ENCODE measurements around the gene VOPP1. TPM values are rescaled to one million over a fixed set of nuclear protein-coding genes. Genes with fewer than 3 reads are reported as not detected.

The VOPP1 gene
- total RNA-seq, 1 experiment from 2014 or later, result 63.9 TPM

- TF ChIP-seq ERG (CRISPR knock-in tag; IDR thresholded peaks at IDR 0.05), result no peak
- no peak for TF ChIP-seq NR2C2 (CRISPR knock-in tag; IDR thresholded peaks at IDR 0.05)
- TF ChIP-seq ATF3 (CRISPR knock-in tag; conservative IDR thresholded peaks at IDR 0.05), result no peak
- TF ChIP-seq PREB (CRISPR knock-in tag; IDR thresholded peaks at IDR 0.05; ENCODE audit: borderline replicate concordance), result no peak
- no peak for TF ChIP-seq CREB1 (CRISPR knock-in tag; IDR thresholded peaks at IDR 0.05)
Measured at GRCh38 chr7:55452971-55453370, 119.3 kb downstream of the VOPP1 start (continued).

GRCh38 chr7:55449992-55450535 is 122.2 kb downstream of the VOPP1 start:
- DNase-seq (ENCODE audit: low spot score) (no peak), ATAC-seq (no peak)
- Mint-ChIP-seq H3K27ac (no peak overlapping the region), H3K4me1 (no peaks in the 10 kb centered on the region), H3K36me3 (no peaks in the 10 kb centered on the region), H3K27me3 (ENCODE audit: low read depth) (no peaks in the 10 kb centered on the region; the same call in none of the 2 replicates), H3K4me3 (no peak overlapping the region), H3K9me3 (no peaks in the 10 kb centered on the region)
- ChIA-PET POLR2A (no interaction called here), CTCF (no interaction called here)
- TF ChIP-seq FOXK1 (CRISPR knock-in tag; IDR thresholded peaks at IDR 0.05), result no peak
- TF ChIP-seq MAX (CRISPR knock-in tag; IDR thresholded peaks at IDR 0.05), result no peak
- no peak for TF ChIP-seq FOXP4 (CRISPR knock-in tag; IDR thresholded peaks at IDR 0.05)
- TF ChIP-seq JAZF1 (CRISPR knock-in tag; IDR thresholded peaks at IDR 0.05), result no peak
- no peak for TF ChIP-seq E2F5 (CRISPR knock-in tag; IDR thresholded peaks at IDR 0.05)
- TF ChIP-seq ATF3 (CRISPR knock-in tag; conservative IDR thresholded peaks at IDR 0.05), result no peak
- no peak for TF ChIP-seq IRF1 (CRISPR knock-in tag; IDR thresholded peaks at IDR 0.05)
- no peak for TF ChIP-seq NFE2L1 (CRISPR knock-in tag; IDR thresholded peaks at IDR 0.05)
- TF ChIP-seq ZNF281 (CRISPR knock-in tag; IDR thresholded peaks at IDR 0.05), result no peak
- TF ChIP-seq USF1 (CRISPR knock-in tag; IDR thresholded peaks at IDR 0.05), result no peak
- no peak for TF ChIP-seq NR3C1 (CRISPR knock-in tag; conservative IDR thresholded peaks at IDR 0.05; ENCODE audit: low read depth)
- no peak for TF ChIP-seq FOXJ3 (CRISPR knock-in tag; IDR thresholded peaks at IDR 0.05; ENCODE audit: borderline replicate concordance)
- no peak for TF ChIP-seq TCF7 (CRISPR knock-in tag; IDR thresholded peaks at IDR 0.05; ENCODE audit: low read depth)

Measured in WTC11 (cell line).